K562 (cell line): ENCODE data around the gene ZNF35. TPM values are rescaled to one million over a fixed set of nuclear protein-coding genes. Genes with fewer than 3 reads are reported as not detected.
A peak's percentile ranks its signal among the peaks of the same experiment; 100 is the strongest.

Source experiments
- CCAR2 ChIP-seq: fragments of 200-400 bp; formaldehyde crosslinking; IDR thresholded peaks from 2 replicates; pipeline ENCODE4 v1.6.1; 2017; ENCODE audit warnings: mild to moderate bottlenecking, low read depth, low read length
- DIDO1 ChIP-seq: fragments of 450-650 bp; IDR thresholded peaks from 2 replicates; pipeline ENCODE4 v1.6.1; 2016; ENCODE audit warnings: low read depth, missing biosample characterization, missing genetic modification characterization
- EHMT2 ChIP-seq: fragments of 450-650 bp; IDR thresholded peaks from 2 replicates; pipeline ENCODE4 v1.6.1; 2018; ENCODE audit warnings: antibody characterized with exemption
- ETS2 ChIP-seq: IDR thresholded peaks from 2 replicates; pipeline ENCODE4 v1.6.1; 2016; ENCODE audit warnings: borderline replicate concordance, missing genetic modification characterization, mild to moderate bottlenecking, moderate library complexity, missing compliant biosample characterization; ENCODE audit not compliant: poor library complexity, severe bottlenecking
- FOS ChIP-seq: IDR thresholded peaks from 3 replicates; pipeline ENCODE4 v1.6.1; 2011; ENCODE audit not compliant: insufficient read length; ENCODE audit errors: extremely low read depth
- FOXA3 ChIP-seq, 2 experiments: fragments of 450-650 bp in 1 of 2; sonication (generic) in 1 of 2; formaldehyde crosslinking; IDR thresholded peaks in 1 of 2; conservative IDR thresholded peaks in 1 of 2; 2 replicates each; pipeline versions ENCODE4 v1.4.0 to v1.8.0; 2020 to 2022; ENCODE audit warnings: mild to moderate bottlenecking in 2 of 2, missing genetic modification reagents in 1 of 2
- HDAC3 ChIP-seq: fragments of 450-650 bp; IDR thresholded peaks from 2 replicates; pipeline ENCODE4 v1.6.1; 2018; ENCODE audit warnings: borderline replicate concordance, mild to moderate bottlenecking, moderate library complexity; ENCODE audit not compliant: partially characterized antibody
- HDAC6 ChIP-seq: IDR thresholded peaks from 2 replicates; pipeline ENCODE4 v1.6.1; 2012; ENCODE audit warnings: low read depth, mild to moderate bottlenecking, control low read depth, inconsistent platforms, low read length, moderate library complexity
- HMGN3 ChIP-seq: IDR thresholded peaks from 2 replicates; pipeline ENCODE4 v1.6.1; 2011; ENCODE audit warnings: borderline replicate concordance, low read depth, mild to moderate bottlenecking, mixed read lengths, low read length; ENCODE audit not compliant: insufficient read length; ENCODE audit errors: extremely low read depth
- KDM5B ChIP-seq: fragments of 200-600 bp; sonication (generic); IDR thresholded peaks from 2 replicates; pipeline ENCODE4 v1.6.1; 2012; ENCODE audit warnings: low read depth, mild to moderate bottlenecking, moderate library complexity, low read length, control low read depth, inconsistent platforms; ENCODE audit not compliant: insufficient replicate concordance
- MCM3 ChIP-seq: fragments of 450-650 bp; IDR thresholded peaks from 2 replicates; pipeline ENCODE4 v1.6.1; 2016
- PTRF ChIP-seq: fragments of 450-650 bp; IDR thresholded peaks from 2 replicates; pipeline ENCODE4 v1.6.1; 2016; ENCODE audit warnings: mild to moderate bottlenecking, missing genetic modification characterization, missing compliant biosample characterization
- RHOXF2B ChIP-seq: fragments of 250-450 bp; sonication (Bioruptor Pico); conservative IDR thresholded peaks from 2 replicates; pipeline ENCODE4 v1.5.1; 2021
- SMAD3 ChIP-seq: fragments of 450-650 bp; formaldehyde crosslinking; conservative IDR thresholded peaks from 2 replicates; pipeline ENCODE4 v1.4.0; 2020; ENCODE audit warnings: mild to moderate bottlenecking
- SNIP1 ChIP-seq: fragments of 450-650 bp; IDR thresholded peaks from 2 replicates; pipeline ENCODE4 v1.7.1; 2017; ENCODE audit warnings: low read depth, mild to moderate bottlenecking
- TAF15 ChIP-seq: fragments of 200-400 bp; formaldehyde crosslinking; IDR thresholded peaks from 2 replicates; pipeline ENCODE4 v1.6.1; 2017; ENCODE audit warnings: mild to moderate bottlenecking, low read depth, low read length, moderate library complexity
- TRIM24 ChIP-seq, 2 experiments: fragments of 450-650 bp; IDR thresholded peaks; 2 replicates each; pipeline ENCODE4 v1.6.1; 2016
- ZBTB17 ChIP-seq: fragments of 450-650 bp; formaldehyde crosslinking; IDR thresholded peaks from 2 replicates; pipeline ENCODE4 v1.4.0; 2020; ENCODE audit warnings: mild to moderate bottlenecking
- ZNF583 ChIP-seq: fragments of 250-450 bp; sonication (Bioruptor Pico); IDR thresholded peaks from 2 replicates; pipeline ENCODE4 v1.4.0; 2020
- polyA plus RNA-seq, 8 experiments: library from polyadenylated mRNA; depleted of rRNA in 4 of 8; stranded (reverse) in 5 of 8; unstranded in 3 of 8; fragments of >200 nt; fragmentation: Nextera tagmentation in 2 of 8; fragmentation: Illumina TruSeq in 1 of 8; extraction: Ambion mirVana in 2 of 8; extraction: Trizol in 1 of 8; gene quantifications; 2 replicates each; pipeline versions ENCODE4 v1.2.1 to v1.2.3, GENCODE V29; 2011 to 2014; ENCODE audit warnings: inconsistent platforms in 1 of 8, missing spikeins in 1 of 8
- total RNA-seq, 7 experiments: library from RNA; depleted of rRNA in 6 of 7; stranded (reverse); fragments of >200 nt in 6 of 7; fragmentation: Illumina TruSeq in 2 of 7; extraction: Trizol in 2 of 7; gene quantifications; 2 replicates each; pipeline versions ENCODE4 v1.2.1 to v1.2.3, GENCODE V29; 2011 to 2021; ENCODE audit warnings: low replicate concordance in 1 of 7
- TF ChIP-seq, protein P1 (sequence below): fragments of 250-450 bp; sonication (Bioruptor Pico); IDR thresholded peaks from 2 replicates; pipeline ENCODE4 v1.8.0; 2021; ENCODE audit warnings: borderline replicate concordance, mild to moderate bottlenecking, moderate library complexity; ENCODE audit not compliant: poor library complexity, severe bottlenecking
- TF ChIP-seq, protein P2 (sequence below): fragments of 250-450 bp; sonication (Bioruptor Pico); IDR thresholded peaks from 2 replicates; pipeline ENCODE4 v1.4.0; 2020; ENCODE audit warnings: mild to moderate bottlenecking, moderate library complexity, borderline replicate concordance
- TF ChIP-seq, protein P3 (sequence below): sonication (generic); formaldehyde crosslinking; IDR thresholded peaks from 2 replicates; pipeline ENCODE4 v1.8.0; 2023; ENCODE audit warnings: mild to moderate bottlenecking, missing genetic modification reagents

Gene ZNF35
- total and polyA plus RNA-seq, 9 of the 15 experiments (the other 6 are each of a cell fraction or from before 2014, with no cell fraction given), result 8.0 to 18.2 (median 14.8) TPM

DNA sequence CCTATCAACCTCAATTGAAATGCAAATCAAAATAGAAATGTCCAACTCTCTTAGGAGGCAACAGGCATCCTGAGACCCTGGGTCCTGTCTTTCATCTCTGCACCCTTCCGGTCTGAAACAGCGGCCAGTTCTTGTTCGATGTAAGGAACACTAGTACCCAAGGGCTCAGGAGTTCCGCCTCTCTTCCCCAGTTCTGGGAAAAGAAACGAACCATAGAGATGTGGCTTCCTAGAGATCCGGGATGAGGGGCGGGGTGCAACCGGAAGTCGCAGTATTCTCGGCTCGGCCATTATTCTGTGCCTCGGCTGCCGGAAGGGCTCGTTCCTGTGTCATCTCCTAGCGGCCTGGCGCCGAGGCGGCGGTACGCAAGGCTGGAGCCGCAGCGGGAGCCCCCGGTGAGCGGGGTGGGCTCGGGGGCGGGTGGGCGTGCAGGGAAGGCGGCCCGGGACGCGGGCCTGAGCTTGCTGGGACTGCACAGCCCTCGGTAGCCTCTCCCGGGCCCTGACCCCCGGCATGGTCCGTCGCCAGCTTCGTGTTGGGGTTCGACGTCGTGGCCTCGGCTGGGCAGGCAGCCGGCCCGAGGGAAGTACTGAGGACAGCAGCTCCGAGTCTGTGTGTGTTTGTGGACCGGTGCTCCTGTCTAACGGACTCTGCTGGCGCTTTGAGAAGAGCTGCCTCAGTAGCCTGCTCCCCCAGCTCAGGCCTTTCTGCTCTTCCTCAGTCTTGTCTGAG is 23.6 kb upstream of the ZNF35 start, which contains the start of gene ZNF197 (continued):
- TF ChIP-seq FOXA3 (CRISPR knock-in tag; conservative IDR thresholded peaks at IDR 0.05 in 1 of 2, IDR thresholded peaks at IDR 0.05 in 1 of 2) (no peak), EHMT2 (peak; percentile 93), HDAC3 (no peak), PTRF (tag) (no peak), RHOXF2B (no peak), MCM3 (no peak), CCAR2 (no peak), HMGN3 (peak; percentile 79), FOS (no peak), HDAC6 (no peak), SMAD3 (CRISPR knock-in tag) (no peak), TRIM24 (IDR thresholded peaks at IDR 0.05) (peak in 1 of 2 experiments; percentile 85; a peak in 2 of 4 replicates), ZNF583 (CRISPR knock-in tag) (no peak), ETS2 (tag) (no peak), KDM5B (peak; percentile 66), SNIP1 (peak; percentile 93), ZBTB17 (CRISPR knock-in tag) (peak; percentile 27; the same call in 1 of the 2 replicates), TAF15 (no peak), DIDO1 (tag) (peak; percentile 87; the same call in 1 of the 2 replicates)
- TF ChIP-seq, protein P1, sequence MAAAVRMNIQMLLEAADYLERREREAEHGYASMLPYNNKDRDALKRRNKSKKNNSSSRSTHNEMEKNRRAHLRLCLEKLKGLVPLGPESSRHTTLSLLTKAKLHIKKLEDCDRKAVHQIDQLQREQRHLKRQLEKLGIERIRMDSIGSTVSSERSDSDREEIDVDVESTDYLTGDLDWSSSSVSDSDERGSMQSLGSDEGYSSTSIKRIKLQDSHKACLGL (CRISPR knock-in tag), result no peak
- TF ChIP-seq, protein P2, sequence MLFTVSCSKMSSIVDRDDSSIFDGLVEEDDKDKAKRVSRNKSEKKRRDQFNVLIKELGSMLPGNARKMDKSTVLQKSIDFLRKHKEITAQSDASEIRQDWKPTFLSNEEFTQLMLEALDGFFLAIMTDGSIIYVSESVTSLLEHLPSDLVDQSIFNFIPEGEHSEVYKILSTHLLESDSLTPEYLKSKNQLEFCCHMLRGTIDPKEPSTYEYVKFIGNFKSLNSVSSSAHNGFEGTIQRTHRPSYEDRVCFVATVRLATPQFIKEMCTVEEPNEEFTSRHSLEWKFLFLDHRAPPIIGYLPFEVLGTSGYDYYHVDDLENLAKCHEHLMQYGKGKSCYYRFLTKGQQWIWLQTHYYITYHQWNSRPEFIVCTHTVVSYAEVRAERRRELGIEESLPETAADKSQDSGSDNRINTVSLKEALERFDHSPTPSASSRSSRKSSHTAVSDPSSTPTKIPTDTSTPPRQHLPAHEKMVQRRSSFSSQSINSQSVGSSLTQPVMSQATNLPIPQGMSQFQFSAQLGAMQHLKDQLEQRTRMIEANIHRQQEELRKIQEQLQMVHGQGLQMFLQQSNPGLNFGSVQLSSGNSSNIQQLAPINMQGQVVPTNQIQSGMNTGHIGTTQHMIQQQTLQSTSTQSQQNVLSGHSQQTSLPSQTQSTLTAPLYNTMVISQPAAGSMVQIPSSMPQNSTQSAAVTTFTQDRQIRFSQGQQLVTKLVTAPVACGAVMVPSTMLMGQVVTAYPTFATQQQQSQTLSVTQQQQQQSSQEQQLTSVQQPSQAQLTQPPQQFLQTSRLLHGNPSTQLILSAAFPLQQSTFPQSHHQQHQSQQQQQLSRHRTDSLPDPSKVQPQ, result no peak
- TF ChIP-seq, protein P3, sequence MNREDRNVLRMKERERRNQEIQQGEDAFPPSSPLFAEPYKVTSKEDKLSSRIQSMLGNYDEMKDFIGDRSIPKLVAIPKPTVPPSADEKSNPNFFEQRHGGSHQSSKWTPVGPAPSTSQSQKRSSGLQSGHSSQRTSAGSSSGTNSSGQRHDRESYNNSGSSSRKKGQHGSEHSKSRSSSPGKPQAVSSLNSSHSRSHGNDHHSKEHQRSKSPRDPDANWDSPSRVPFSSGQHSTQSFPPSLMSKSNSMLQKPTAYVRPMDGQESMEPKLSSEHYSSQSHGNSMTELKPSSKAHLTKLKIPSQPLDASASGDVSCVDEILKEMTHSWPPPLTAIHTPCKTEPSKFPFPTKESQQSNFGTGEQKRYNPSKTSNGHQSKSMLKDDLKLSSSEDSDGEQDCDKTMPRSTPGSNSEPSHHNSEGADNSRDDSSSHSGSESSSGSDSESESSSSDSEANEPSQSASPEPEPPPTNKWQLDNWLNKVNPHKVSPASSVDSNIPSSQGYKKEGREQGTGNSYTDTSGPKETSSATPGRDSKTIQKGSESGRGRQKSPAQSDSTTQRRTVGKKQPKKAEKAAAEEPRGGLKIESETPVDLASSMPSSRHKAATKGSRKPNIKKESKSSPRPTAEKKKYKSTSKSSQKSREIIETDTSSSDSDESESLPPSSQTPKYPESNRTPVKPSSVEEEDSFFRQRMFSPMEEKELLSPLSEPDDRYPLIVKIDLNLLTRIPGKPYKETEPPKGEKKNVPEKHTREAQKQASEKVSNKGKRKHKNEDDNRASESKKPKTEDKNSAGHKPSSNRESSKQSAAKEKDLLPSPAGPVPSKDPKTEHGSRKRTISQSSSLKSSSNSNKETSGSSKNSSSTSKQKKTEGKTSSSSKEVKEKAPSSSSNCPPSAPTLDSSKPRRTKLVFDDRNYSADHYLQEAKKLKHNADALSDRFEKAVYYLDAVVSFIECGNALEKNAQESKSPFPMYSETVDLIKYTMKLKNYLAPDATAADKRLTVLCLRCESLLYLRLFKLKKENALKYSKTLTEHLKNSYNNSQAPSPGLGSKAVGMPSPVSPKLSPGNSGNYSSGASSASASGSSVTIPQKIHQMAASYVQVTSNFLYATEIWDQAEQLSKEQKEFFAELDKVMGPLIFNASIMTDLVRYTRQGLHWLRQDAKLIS (CRISPR knock-in tag), result peak; percentile 58; the same call in 1 of the 2 replicates
